Loucy (cell line): ENCODE data around the gene UNC13C.

Experiments used
- EZH2phosphoT487 ChIP-seq: fragments of 200-600 bp; IDR thresholded peaks from 2 replicates; pipeline ENCODE4 v1.6.1; 2018; ENCODE audit warnings: antibody characterized with exemption, mild to moderate bottlenecking, moderate library complexity, borderline replicate concordance
- TF ChIP-seq, protein P1 (sequence below): fragments of 200-600 bp; sonication (generic); conservative IDR thresholded peaks from 2 replicates; pipeline ENCODE4 v1.5.1; 2014; ENCODE audit warnings: mild to moderate bottlenecking, antibody characterized with exemption, low read length

DNA sequence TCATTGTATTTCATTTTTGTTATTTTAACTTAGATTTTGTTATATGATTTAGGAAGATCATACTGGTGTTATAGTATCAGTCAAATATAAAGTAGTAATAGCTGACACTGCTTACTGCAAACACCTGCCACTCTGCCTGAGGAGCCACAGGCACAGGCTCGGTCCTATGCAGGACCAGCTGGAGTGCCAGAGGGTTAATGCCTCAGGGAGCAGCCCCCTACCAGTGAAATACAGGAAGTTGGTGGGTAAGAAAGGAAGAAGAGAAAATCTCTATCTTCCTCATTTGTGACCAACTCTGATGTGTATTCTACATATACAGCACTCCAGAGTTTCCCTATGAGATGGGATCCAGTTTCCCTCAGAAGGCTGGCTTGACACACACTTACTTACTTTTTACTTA lies 593.3 kb downstream of the UNC13C start:
- TF ChIP-seq, protein P1, sequence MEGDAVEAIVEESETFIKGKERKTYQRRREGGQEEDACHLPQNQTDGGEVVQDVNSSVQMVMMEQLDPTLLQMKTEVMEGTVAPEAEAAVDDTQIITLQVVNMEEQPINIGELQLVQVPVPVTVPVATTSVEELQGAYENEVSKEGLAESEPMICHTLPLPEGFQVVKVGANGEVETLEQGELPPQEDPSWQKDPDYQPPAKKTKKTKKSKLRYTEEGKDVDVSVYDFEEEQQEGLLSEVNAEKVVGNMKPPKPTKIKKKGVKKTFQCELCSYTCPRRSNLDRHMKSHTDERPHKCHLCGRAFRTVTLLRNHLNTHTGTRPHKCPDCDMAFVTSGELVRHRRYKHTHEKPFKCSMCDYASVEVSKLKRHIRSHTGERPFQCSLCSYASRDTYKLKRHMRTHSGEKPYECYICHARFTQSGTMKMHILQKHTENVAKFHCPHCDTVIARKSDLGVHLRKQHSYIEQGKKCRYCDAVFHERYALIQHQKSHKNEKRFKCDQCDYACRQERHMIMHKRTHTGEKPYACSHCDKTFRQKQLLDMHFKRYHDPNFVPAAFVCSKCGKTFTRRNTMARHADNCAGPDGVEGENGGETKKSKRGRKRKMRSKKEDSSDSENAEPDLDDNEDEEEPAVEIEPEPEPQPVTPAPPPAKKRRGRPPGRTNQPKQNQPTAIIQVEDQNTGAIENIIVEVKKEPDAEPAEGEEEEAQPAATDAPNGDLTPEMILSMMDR: no peak
- TF ChIP-seq EZH2phosphoT487: no peak
